ENCODE measurements around the gene CHRM4. TPM values are rescaled to one million over a fixed set of nuclear protein-coding genes. Genes with fewer than 3 reads are reported as not detected.

CHRM4 gene
- total RNA-seq, 3 donors from 2014 or later (not counting 1 experiment from before 2014, with no cell fraction given): 2.2 to 6.5 (median 3.7) TPM

- no peaks in the 10 kb centered on the region for H3K27me3 ChIP-seq (ENCODE audit: control insufficient read depth, insufficient read depth, low read length)
- H3K36me3 ChIP-seq (ENCODE audit: control insufficient read depth, insufficient read depth, low read length): peaks cover 27% of the 10 kb centered on the region
- no peak overlapping the region for H3K27ac ChIP-seq (ENCODE audit: low read length)
- 98% methylated on average over 9 of the region's 9 CpGs for WGBS (ENCODE audit: insufficient coverage)
- TF ChIP-seq CTCF (IDR thresholded peaks at IDR 0.05): no peak
- no peak overlapping the region for H3K27ac Mint-ChIP-seq
- no peaks in the 10 kb centered on the region for H3K9me3 Mint-ChIP-seq
- no peaks in the 10 kb centered on the region for H3K4me1 ChIP-seq (ENCODE audit: control insufficient read depth, insufficient read depth, low read length)
- no peak overlapping the region for H3K4me3 ChIP-seq (ENCODE audit: low read length)
- H3K4me1 Mint-ChIP-seq: peaks cover 0 to 14% of the 10 kb centered on the region in 2 donors
- no peaks in the 10 kb centered on the region for H3K27me3 Mint-ChIP-seq (ENCODE audit: low read depth in 2 of 2)
- ATAC-seq (no peak), DNase-seq (no peak)
- H3K4me3 Mint-ChIP-seq: no peak overlapping the region
- H3K9me3 ChIP-seq (ENCODE audit: control insufficient read depth, insufficient read depth, low read length): no peaks in the 10 kb centered on the region
- intact Hi-C loops (cut with micrococcal nuclease): no loop called here
- no peaks in the 10 kb centered on the region for H3K36me3 Mint-ChIP-seq
Measured at GRCh38 chr11:46427364-46427763, 35.8 kb upstream of the CHRM4 start.

DNA sequence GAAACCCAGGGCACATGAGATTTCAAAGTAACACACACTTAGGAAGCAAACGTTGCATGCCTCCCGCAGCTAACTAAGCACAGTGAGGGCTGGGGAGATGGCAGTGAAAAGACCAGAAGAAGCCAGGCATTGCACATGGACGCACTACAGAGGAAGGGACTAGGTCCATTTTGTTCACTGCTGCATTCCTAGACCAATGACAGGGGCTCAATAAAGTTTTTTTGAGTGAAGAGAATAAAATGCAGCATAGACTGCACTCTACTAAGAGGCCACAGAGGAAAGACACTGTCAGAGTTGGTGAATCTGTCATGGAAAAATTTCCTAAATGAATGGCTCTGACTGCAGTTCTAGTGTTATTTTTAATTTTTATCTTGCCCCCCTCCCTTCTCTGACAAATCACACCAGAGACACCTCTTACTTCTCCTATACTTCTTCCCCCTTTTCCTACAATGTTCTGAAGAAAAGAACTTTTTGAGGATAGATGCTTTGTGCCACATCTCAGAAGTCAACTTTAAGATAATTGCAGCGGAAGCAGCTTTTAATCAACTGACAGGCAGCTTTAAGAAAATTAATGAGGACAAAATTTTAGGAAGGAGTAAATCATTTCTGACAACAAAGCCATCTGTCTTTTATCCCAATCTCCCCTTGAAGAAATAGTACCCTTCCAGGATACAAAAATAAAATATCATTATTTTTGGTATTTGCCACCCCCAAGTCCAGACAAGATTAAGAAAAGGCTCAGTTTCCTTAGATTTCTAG lies 34.8 kb upstream of the CHRM4 start:
- Mint-ChIP-seq H3K27me3 (ENCODE audit: low read depth in 2 of 2) (no peaks in the 10 kb centered on the region), H3K36me3 (peaks cover 6% of the 10 kb centered on the region)

GRCh38 chr11:46422588-46422987 lies 31.0 kb upstream of the CHRM4 start:
- no peak overlapping the region for H3K27ac Mint-ChIP-seq
- WGBS (ENCODE audit: insufficient coverage): 98% methylated on average over 7 of the region's 7 CpGs
- no peak for TF ChIP-seq CTCF (IDR thresholded peaks at IDR 0.05)
- H3K36me3 Mint-ChIP-seq: peaks cover 10% of the 10 kb centered on the region
- no peaks in the 10 kb centered on the region for H3K27me3 ChIP-seq (ENCODE audit: control insufficient read depth, insufficient read depth, low read length)
- no peaks in the 10 kb centered on the region for H3K4me1 ChIP-seq (ENCODE audit: control insufficient read depth, insufficient read depth, low read length)
- intact Hi-C loops (cut with micrococcal nuclease): no loop called here
- DNase-seq: no peak
- H3K27me3 Mint-ChIP-seq (ENCODE audit: low read depth in 2 of 2): no peaks in the 10 kb centered on the region
- H3K4me3 ChIP-seq (ENCODE audit: low read length): no peak overlapping the region
- no peak overlapping the region for H3K4me3 Mint-ChIP-seq
- H3K9me3 Mint-ChIP-seq: no peaks in the 10 kb centered on the region
- no peak overlapping the region for H3K27ac ChIP-seq (ENCODE audit: low read length)
- no peaks in the 10 kb centered on the region for H3K9me3 ChIP-seq (ENCODE audit: control insufficient read depth, insufficient read depth, low read length)
- ATAC-seq: no peak
- peaks cover 20% of the 10 kb centered on the region for H3K36me3 ChIP-seq (ENCODE audit: control insufficient read depth, insufficient read depth, low read length)
- peaks cover 4 to 5% of the 10 kb centered on the region in 2 donors for H3K4me1 Mint-ChIP-seq

More for the DNA sequence above, 34.8 kb upstream of the CHRM4 start:
- Mint-ChIP-seq H3K9me3 (no peaks in the 10 kb centered on the region), H3K4me3 (no peak overlapping the region), H3K4me1 (peaks cover 0 to 10% of the 10 kb centered on the region in 2 donors), H3K27ac (no peak overlapping the region)
- intact Hi-C loops (cut with micrococcal nuclease): no loop called here
- ATAC-seq: no peak
- DNase-seq: no peak
- TF ChIP-seq CTCF (IDR thresholded peaks at IDR 0.05): no peak
- WGBS (ENCODE audit: insufficient coverage): 98% methylated on average over 4 of the region's 4 CpGs
- H3K27me3 ChIP-seq (ENCODE audit: control insufficient read depth, insufficient read depth, low read length): no peaks in the 10 kb centered on the region
- no peak overlapping the region for H3K27ac ChIP-seq (ENCODE audit: low read length)
- H3K4me1 ChIP-seq (ENCODE audit: control insufficient read depth, insufficient read depth, low read length): no peaks in the 10 kb centered on the region
- no peak overlapping the region for H3K4me3 ChIP-seq (ENCODE audit: low read length)
- peaks cover 24% of the 10 kb centered on the region for H3K36me3 ChIP-seq (ENCODE audit: control insufficient read depth, insufficient read depth, low read length)
- no peaks in the 10 kb centered on the region for H3K9me3 ChIP-seq (ENCODE audit: control insufficient read depth, insufficient read depth, low read length)
